Measurements from ENCODE around the gene SMIM45.

The SMIM45 gene

DNA sequence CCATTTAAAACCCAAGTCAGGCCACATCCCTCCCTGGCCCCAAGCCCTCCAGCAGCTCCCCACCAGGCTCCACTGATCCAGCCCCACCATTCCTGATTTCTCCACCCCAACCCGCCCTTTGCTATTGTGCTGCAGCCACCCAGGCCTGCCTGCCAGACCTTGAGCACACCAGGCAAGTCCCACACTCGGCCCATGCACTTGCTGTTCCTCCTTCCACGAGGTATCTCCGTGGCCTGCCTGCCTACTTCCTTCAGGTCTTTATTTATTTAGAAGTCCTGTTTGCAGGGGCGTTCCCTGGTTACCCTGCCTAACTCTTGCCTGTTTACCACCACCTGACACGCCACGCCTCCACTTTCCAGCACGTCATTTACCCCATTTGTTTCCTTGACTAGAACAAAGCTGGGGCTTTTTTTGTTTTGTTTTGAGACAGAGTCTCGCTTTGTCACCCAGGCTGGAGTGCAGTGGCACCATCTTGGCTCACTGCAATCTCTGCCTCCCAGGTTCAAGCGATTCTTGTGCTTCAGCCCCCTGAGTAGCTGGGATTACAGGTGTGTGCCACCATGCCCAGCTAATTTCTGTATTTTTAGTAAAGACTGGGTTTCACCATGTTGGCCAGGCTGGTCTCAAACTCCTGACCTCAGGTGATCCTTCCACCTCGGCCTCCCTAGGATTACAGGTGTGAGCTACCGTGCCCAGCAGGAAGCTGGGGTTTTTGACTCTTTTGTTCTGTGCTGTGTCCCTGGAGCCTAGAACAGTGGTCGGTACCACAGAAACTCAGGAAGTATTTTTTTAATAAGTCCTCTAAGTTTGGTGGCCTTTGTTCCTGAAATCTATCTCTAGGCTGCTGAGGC is 11.7 kb upstream of the SMIM45 start (continued):
- TF ChIP-seq CBFB (IDR thresholded peaks at IDR 0.05; ENCODE audit: low read depth), result no peak
- peak; percentile 93 for TF ChIP-seq FOXK2 (IDR thresholded peaks at IDR 0.05)
- TF ChIP-seq YBX1 (IDR thresholded peaks at IDR 0.05), result no peak
- TF ChIP-seq FOS (IDR thresholded peaks at IDR 0.05; ENCODE audit: borderline replicate concordance, extremely low read depth, insufficient read length), result no peak
- TF ChIP-seq, protein P1, sequence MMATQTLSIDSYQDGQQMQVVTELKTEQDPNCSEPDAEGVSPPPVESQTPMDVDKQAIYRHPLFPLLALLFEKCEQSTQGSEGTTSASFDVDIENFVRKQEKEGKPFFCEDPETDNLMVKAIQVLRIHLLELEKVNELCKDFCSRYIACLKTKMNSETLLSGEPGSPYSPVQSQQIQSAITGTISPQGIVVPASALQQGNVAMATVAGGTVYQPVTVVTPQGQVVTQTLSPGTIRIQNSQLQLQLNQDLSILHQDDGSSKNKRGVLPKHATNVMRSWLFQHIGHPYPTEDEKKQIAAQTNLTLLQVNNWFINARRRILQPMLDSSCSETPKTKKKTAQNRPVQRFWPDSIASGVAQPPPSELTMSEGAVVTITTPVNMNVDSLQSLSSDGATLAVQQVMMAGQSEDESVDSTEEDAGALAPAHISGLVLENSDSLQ (IDR thresholded peaks at IDR 0.05), result peak; percentile 87
- TF ChIP-seq, protein P2, sequence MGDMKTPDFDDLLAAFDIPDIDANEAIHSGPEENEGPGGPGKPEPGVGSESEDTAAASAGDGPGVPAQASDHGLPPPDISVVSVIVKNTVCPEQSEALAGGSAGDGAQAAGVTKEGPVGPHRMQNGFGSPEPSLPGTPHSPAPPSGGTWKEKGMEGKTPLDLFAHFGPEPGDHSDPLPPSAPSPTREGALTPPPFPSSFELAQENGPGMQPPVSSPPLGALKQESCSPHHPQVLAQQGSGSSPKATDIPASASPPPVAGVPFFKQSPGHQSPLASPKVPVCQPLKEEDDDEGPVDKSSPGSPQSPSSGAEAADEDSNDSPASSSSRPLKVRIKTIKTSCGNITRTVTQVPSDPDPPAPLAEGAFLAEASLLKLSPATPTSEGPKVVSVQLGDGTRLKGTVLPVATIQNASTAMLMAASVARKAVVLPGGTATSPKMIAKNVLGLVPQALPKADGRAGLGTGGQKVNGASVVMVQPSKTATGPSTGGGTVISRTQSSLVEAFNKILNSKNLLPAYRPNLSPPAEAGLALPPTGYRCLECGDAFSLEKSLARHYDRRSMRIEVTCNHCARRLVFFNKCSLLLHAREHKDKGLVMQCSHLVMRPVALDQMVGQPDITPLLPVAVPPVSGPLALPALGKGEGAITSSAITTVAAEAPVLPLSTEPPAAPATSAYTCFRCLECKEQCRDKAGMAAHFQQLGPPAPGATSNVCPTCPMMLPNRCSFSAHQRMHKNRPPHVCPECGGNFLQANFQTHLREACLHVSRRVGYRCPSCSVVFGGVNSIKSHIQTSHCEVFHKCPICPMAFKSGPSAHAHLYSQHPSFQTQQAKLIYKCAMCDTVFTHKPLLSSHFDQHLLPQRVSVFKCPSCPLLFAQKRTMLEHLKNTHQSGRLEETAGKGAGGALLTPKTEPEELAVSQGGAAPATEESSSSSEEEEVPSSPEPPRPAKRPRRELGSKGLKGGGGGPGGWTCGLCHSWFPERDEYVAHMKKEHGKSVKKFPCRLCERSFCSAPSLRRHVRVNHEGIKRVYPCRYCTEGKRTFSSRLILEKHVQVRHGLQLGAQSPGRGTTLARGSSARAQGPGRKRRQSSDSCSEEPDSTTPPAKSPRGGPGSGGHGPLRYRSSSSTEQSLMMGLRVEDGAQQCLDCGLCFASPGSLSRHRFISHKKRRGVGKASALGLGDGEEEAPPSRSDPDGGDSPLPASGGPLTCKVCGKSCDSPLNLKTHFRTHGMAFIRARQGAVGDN (IDR thresholded peaks at IDR 0.05), result peak; percentile 93
- no peak for TF ChIP-seq STAT3 (IDR thresholded peaks at IDR 0.05; ENCODE audit: low read depth, low read length)
- TF ChIP-seq, protein P3, sequence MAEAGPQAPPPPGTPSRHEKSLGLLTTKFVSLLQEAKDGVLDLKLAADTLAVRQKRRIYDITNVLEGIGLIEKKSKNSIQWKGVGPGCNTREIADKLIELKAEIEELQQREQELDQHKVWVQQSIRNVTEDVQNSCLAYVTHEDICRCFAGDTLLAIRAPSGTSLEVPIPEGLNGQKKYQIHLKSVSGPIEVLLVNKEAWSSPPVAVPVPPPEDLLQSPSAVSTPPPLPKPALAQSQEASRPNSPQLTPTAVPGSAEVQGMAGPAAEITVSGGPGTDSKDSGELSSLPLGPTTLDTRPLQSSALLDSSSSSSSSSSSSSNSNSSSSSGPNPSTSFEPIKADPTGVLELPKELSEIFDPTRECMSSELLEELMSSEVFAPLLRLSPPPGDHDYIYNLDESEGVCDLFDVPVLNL (IDR thresholded peaks at IDR 0.05; ENCODE audit: low read depth, low read length), result no peak
- peak; percentile 26; the same call in 1 of the 2 replicates for TF ChIP-seq SMC3 (IDR thresholded peaks at IDR 0.05; ENCODE audit: borderline replicate concordance, low read length)
- TF ChIP-seq BMI1 (IDR thresholded peaks at IDR 0.05; ENCODE audit: borderline replicate concordance), result peak; percentile 55; the same call in 1 of the 2 replicates
- TF ChIP-seq POLR2AphosphoS5 (IDR thresholded peaks at IDR 0.05; ENCODE audit: low read length), result peak; percentile 95
- peak; percentile 62; the same call in 1 of the 2 replicates for TF ChIP-seq ZBED1 (IDR thresholded peaks at IDR 0.05; ENCODE audit: borderline replicate concordance)
- 0 out of 2 replicates have a peak, but pooled peaks have one; percentile 43 for TF ChIP-seq TAF1 (IDR thresholded peaks at IDR 0.05; ENCODE audit: borderline replicate concordance, low read depth, low read length)
- TF ChIP-seq NFXL1 (IDR thresholded peaks at IDR 0.05; ENCODE audit: borderline replicate concordance), result no peak
- TF ChIP-seq TBL1XR1 (IDR thresholded peaks at IDR 0.05; ENCODE audit: low read depth, low read length), result peak; percentile 51; the same call in 1 of the 2 replicates
- TF ChIP-seq, protein P4, sequence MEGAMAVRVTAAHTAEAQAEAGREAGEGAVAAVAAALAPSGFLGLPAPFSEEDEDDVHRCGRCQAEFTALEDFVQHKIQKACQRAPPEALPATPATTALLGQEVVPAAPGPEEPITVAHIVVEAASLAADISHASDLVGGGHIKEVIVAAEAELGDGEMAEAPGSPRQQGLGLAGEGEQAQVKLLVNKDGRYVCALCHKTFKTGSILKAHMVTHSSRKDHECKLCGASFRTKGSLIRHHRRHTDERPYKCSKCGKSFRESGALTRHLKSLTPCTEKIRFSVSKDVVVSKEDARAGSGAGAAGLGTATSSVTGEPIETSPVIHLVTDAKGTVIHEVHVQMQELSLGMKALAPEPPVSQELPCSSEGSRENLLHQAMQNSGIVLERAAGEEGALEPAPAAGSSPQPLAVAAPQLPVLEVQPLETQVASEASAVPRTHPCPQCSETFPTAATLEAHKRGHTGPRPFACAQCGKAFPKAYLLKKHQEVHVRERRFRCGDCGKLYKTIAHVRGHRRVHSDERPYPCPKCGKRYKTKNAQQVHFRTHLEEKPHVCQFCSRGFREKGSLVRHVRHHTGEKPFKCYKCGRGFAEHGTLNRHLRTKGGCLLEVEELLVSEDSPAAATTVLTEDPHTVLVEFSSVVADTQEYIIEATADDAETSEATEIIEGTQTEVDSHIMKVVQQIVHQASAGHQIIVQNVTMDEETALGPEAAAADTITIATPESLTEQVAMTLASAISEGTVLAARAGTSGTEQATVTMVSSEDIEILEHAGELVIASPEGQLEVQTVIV (IDR thresholded peaks at IDR 0.05; ENCODE audit: borderline replicate concordance, partially characterized antibody), result no peak
- TF ChIP-seq CEBPB (IDR thresholded peaks at IDR 0.05; ENCODE audit: borderline replicate concordance in 1 of 2, low read depth in 2 of 2, low read length in 2 of 2), result no peak
- TF ChIP-seq NR2F1 (conservative IDR thresholded peaks at IDR 0.05), result peak; percentile 35; the same call in 1 of the 2 replicates
- no peak for TF ChIP-seq NFYB (IDR thresholded peaks at IDR 0.05; ENCODE audit: insufficient read depth, low read depth, low read length)
- TF ChIP-seq TCF3 (IDR thresholded peaks at IDR 0.05; ENCODE audit: borderline replicate concordance, insufficient read depth, low read depth, low read length), result 0 out of 2 replicates have a peak, but pooled peaks have one; percentile 51
- no peak for TF ChIP-seq RCOR1 (conservative IDR thresholded peaks at IDR 0.05; ENCODE audit: low read depth, low read length)
- TF ChIP-seq BRCA1 (IDR thresholded peaks at IDR 0.05; ENCODE audit: low read depth, low read length), result no peak
